Kidney epithelial cell (primary cell): ENCODE measurements around the gene PLA2G4E. TPM values are rescaled to one million over a fixed set of nuclear protein-coding genes. Genes with fewer than 3 reads are reported as not detected.

Source experiments
- DNase-seq: peaks from one replicate; pipeline ENCODE4 v3.0.0-alpha.2; 2010; ENCODE audit warnings: low read depth
- H3K27me3 ChIP-seq: 2 replicates; pipeline ENCODE4 v1.6.0; 2011; ENCODE audit warnings: low read length; ENCODE audit not compliant: control insufficient read depth, insufficient read depth
- H3K36me3 ChIP-seq: 2 replicates; pipeline ENCODE4 v1.5.1; 2011; ENCODE audit warnings: low read length; ENCODE audit not compliant: control insufficient read depth, insufficient read depth
- H3K4me3 ChIP-seq: 2 replicates; pipeline ENCODE4 v1.5.1; 2011; ENCODE audit warnings: low read depth, mild to moderate bottlenecking, control low read depth, low read length
- total RNA-seq: library from RNA; depleted of rRNA; stranded (reverse); fragments of >200 nt; gene quantifications from 2 replicates; pipeline ENCODE4 v1.2.3, GENCODE V29; 2015
- TF ChIP-seq, protein P1 (sequence below): IDR thresholded peaks from 2 replicates; pipeline ENCODE4 v1.5.1; 2011; ENCODE audit warnings: mild to moderate bottlenecking, moderate library complexity, low read length, control low read depth, inconsistent platforms; ENCODE audit not compliant: insufficient read depth, poor library complexity, severe bottlenecking

Gene PLA2G4E
- total RNA-seq, 1 donor from 2014 or later: not detected

GRCh38 chr15:41961595-41962202 lies 59.1 kb downstream of the PLA2G4E start:
- TF ChIP-seq, protein P1, sequence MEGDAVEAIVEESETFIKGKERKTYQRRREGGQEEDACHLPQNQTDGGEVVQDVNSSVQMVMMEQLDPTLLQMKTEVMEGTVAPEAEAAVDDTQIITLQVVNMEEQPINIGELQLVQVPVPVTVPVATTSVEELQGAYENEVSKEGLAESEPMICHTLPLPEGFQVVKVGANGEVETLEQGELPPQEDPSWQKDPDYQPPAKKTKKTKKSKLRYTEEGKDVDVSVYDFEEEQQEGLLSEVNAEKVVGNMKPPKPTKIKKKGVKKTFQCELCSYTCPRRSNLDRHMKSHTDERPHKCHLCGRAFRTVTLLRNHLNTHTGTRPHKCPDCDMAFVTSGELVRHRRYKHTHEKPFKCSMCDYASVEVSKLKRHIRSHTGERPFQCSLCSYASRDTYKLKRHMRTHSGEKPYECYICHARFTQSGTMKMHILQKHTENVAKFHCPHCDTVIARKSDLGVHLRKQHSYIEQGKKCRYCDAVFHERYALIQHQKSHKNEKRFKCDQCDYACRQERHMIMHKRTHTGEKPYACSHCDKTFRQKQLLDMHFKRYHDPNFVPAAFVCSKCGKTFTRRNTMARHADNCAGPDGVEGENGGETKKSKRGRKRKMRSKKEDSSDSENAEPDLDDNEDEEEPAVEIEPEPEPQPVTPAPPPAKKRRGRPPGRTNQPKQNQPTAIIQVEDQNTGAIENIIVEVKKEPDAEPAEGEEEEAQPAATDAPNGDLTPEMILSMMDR: no peak
- no peaks in the 10 kb centered on the region for H3K36me3 ChIP-seq
- no peak overlapping the region for H3K4me3 ChIP-seq
- H3K27me3 ChIP-seq: no peaks in the 10 kb centered on the region
- DNase-seq: no peak

- TF ChIP-seq, protein P1: no peak
Observed at GRCh38 chr15:41961001-41961518, 59.8 kb downstream of the PLA2G4E start.

DNA sequence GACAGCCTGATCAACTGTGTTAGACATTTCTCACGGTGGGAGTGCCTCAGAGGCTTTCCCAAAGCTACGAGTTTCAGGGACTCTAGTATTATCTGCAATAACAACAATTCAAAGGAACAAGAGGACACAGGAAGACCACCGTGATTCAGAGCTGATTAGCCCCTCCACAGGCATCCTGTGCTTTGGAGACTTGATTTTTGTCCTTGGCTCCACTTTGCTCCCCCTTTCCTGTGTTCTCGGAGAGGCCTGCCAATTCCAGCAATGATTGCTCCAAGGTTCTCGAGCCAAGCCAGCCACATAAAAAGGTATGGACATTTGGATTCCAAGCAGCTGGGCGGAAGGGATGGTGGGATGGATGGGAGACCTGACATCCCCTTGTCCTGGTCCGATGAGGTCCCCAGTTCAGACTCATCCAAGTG lies 62.8 kb downstream of the PLA2G4E start:
- Histone ChIP-seq H3K36me3 (no peaks in the 10 kb centered on the region), H3K4me3 (no peak overlapping the region), H3K27me3 (no peaks in the 10 kb centered on the region)
- DNase-seq: no peak
- TF ChIP-seq, protein P1: no peak

More at GRCh38 chr15:41961001-41961518, 59.8 kb downstream of the PLA2G4E start:
- no peak for DNase-seq
- Histone ChIP-seq H3K27me3 (no peaks in the 10 kb centered on the region), H3K36me3 (no peaks in the 10 kb centered on the region), H3K4me3 (no peak overlapping the region)

GRCh38 chr15:41957021-41957897 lies 63.6 kb downstream of the PLA2G4E start:
- DNase-seq: no peak
- H3K27me3 ChIP-seq: no peaks in the 10 kb centered on the region
- TF ChIP-seq, protein P1: no peak
- no peaks in the 10 kb centered on the region for H3K36me3 ChIP-seq
- H3K4me3 ChIP-seq: no peak overlapping the region

- Histone ChIP-seq H3K36me3 (no peaks in the 10 kb centered on the region), H3K27me3 (no peaks in the 10 kb centered on the region), H3K4me3 (no peak overlapping the region)
- DNase-seq: no peak
- TF ChIP-seq, protein P1: peak; percentile 29
Observed at GRCh38 chr15:41955807-41956525, 64.9 kb downstream of the PLA2G4E start.
